OCI-LY7 (cell line): Measurements from ENCODE around the gene SMCHD1.

Source experiments
- CTCF ChIP-seq: fragments of 200-600 bp; sonication (generic); conservative IDR thresholded peaks from 2 replicates; pipeline ENCODE4 v1.5.1; 2014; ENCODE audit warnings: mild to moderate bottlenecking, antibody characterized with exemption, low read length, moderate library complexity, mixed read lengths
- EZH2phosphoT487 ChIP-seq: fragments of 200-600 bp; sonication (generic); IDR thresholded peaks from 2 replicates; pipeline ENCODE4 v1.6.1; 2018; ENCODE audit warnings: low read depth, borderline replicate concordance, mild to moderate bottlenecking, mixed run types, antibody characterized with exemption, low read length, moderate library complexity, mixed read lengths

- no peak for TF ChIP-seq CTCF
- no peak for TF ChIP-seq EZH2phosphoT487
These were observed 26.6 kb downstream of the SMCHD1 start for GRCh38 chr18:2681993-2682603.
